Measurements from ENCODE around the gene ENPP1. TPM values are rescaled to one million over a fixed set of nuclear protein-coding genes. Genes with fewer than 3 reads are reported as not detected.

The ENPP1 gene
- total and polyA plus RNA-seq, 2 donors (not counting 3 experiments of a cell fraction or from before 2014, with no cell fraction given): 0.36 to 1.4 TPM

GRCh38 chr6:131937703-131938631 is 130.1 kb downstream of the ENPP1 start:
- peak; percentile 8 for DNase-seq (ENCODE audit: low read depth, low spot score)
- intact Hi-C loops (cut with micrococcal nuclease): no loop called here
- no TSS peak for BruUV-seq (replicated peaks)
- H2AFZ ChIP-seq (ENCODE audit: low read depth, low read length): no peak overlapping the region
- FAIRE-seq: no peak
- no peaks in the 10 kb centered on the region for H4K20me1 ChIP-seq (replicated peaks; ENCODE audit: control insufficient read depth, extremely low read depth, insufficient read depth, low read length)
- CTCF ChIA-PET: interaction anchor here (1.3 to 1.6 kb wide), 2 partner anchors 13 to 342 kb away, joined by 3 to 6 read pairs; no protein-coding TSS in a partner anchor
- H3K79me2 ChIP-seq (ENCODE audit: control insufficient read depth, insufficient read depth, low read length): no peaks in the 10 kb centered on the region
- H3K9me1 ChIP-seq (replicated peaks; ENCODE audit: control insufficient read depth, extremely low read depth, insufficient read depth, low read length): no peaks in the 10 kb centered on the region
- POLR2A ChIA-PET: no interaction called here
- dilution Hi-C loops (cut with MboI; ENCODE audit: extremely low pct_ligation_motif_present, low sequenced_read_pairs): no loop called here
- H3K9ac ChIP-seq (replicated peaks; ENCODE audit: extremely low read depth, insufficient read depth, low read length): no peak overlapping the region
- no peaks in the 10 kb centered on the region for H3K36me3 ChIP-seq (ENCODE audit: control insufficient read depth in 2 of 2, extremely low read depth in 1 of 2, insufficient read depth in 2 of 2, low read length in 2 of 2)
- no peaks in the 10 kb centered on the region for H3K4me1 ChIP-seq (ENCODE audit: control insufficient read depth, extremely low read depth, insufficient read depth, low read length)
- H3K27ac ChIP-seq (ENCODE audit: insufficient read depth, low read depth, low read length): no peak overlapping the region
- no peak overlapping the region for H3K4me3 ChIP-seq (replicated peaks in 1 of 3; ENCODE audit: insufficient read depth in 1 of 3, low read depth in 1 of 3, low read length in 3 of 3)
- no peak overlapping the region for H3K4me2 ChIP-seq (ENCODE audit: insufficient read depth, low read length)
- no peaks in the 10 kb centered on the region for H3K9me3 ChIP-seq (replicated peaks; ENCODE audit: control insufficient read depth, insufficient read depth, low read length)
- no peak for TF ChIP-seq JUN (IDR thresholded peaks at IDR 0.05; ENCODE audit: borderline replicate concordance, insufficient read depth, insufficient read length, low read depth)
- no peak for TF ChIP-seq GATA2 (IDR thresholded peaks at IDR 0.05; ENCODE audit: insufficient read depth, insufficient read length, low read depth, low read length)
- no peak for TF ChIP-seq CTCF (IDR thresholded peaks at IDR 0.05; ENCODE audit: extremely low read depth in 1 of 2, insufficient read depth in 1 of 2, low read depth in 1 of 2, low read length in 2 of 2)
- no peak for TF ChIP-seq EZH2 (IDR thresholded peaks at IDR 0.05; ENCODE audit: borderline replicate concordance, low read depth, low read length, severe bottlenecking)
- TF ChIP-seq FOS (IDR thresholded peaks at IDR 0.05; ENCODE audit: borderline replicate concordance, insufficient read depth, low read length): no peak
- TF ChIP-seq POLR2A (IDR thresholded peaks at IDR 0.05; ENCODE audit: low read depth, low read length): no peak
- TF ChIP-seq POLR2AphosphoS5 (IDR thresholded peaks at IDR 0.05; ENCODE audit: insufficient read depth, low read depth, low read length): no peak
- TF ChIP-seq MYC (IDR thresholded peaks at IDR 0.05; ENCODE audit: low read depth, low read length): no peak
- no peak for TF ChIP-seq MAX (IDR thresholded peaks at IDR 0.05; ENCODE audit: insufficient read depth, insufficient read length)
- no peaks in the 10 kb centered on the region for H3K27me3 ChIP-seq (ENCODE audit: control insufficient read depth in 2 of 2, insufficient read depth in 2 of 2, low read length in 2 of 2)

Small RNAs within 50 kb of the gene (microRNA-seq; reads per million reads assigned to microRNA genes)
- gene MIR548H5 (ENCODE audit: borderline number of aligned reads, borderline replicate concordance): not detected

Small RNAs within 50 kb of the gene (small RNA-seq; reads per million reads assigned to genes)
- gene MIR548H5 (ENCODE audit: insufficient read depth, insufficient read length, low read depth, low replicate concordance) (not detected), gene SELENOKP2 (ENCODE audit: insufficient read depth, insufficient read length, low read depth, low replicate concordance) (not detected)

Other genes with a start within 250 kb of the ENPP1 start
- not detected in 2 replicates for gene ARG1, start 234.8 kb upstream of the ENPP1 start, total RNA-seq
- not detected in 2 replicates for gene ARG1, start 234.8 kb upstream of the ENPP1 start, polyA plus RNA-seq
- 28.5 and 29.5 TPM in 2 replicates for gene MED23, start 179.8 kb upstream of the ENPP1 start, total RNA-seq
- 16.9 and 17.9 TPM in 2 replicates for gene MED23, start 179.8 kb upstream of the ENPP1 start, polyA plus RNA-seq
- not detected in 2 replicates for gene ENPP3, start 170.7 kb upstream of the ENPP1 start, total RNA-seq
- gene ENPP3, start 170.7 kb upstream of the ENPP1 start, polyA plus RNA-seq: not detected in 2 replicates
- gene OR2A4, start 106.6 kb upstream of the ENPP1 start, total RNA-seq: not detected in 2 replicates
- not detected in 2 replicates for gene OR2A4, start 106.6 kb upstream of the ENPP1 start, polyA plus RNA-seq
- not detected in 2 replicates for gene CTAGE9, start 97.0 kb upstream of the ENPP1 start, total RNA-seq
- gene CTAGE9, start 97.0 kb upstream of the ENPP1 start, polyA plus RNA-seq: not detected in 2 replicates
- 2,488 and 2,886 TPM in 2 replicates for gene CCN2, start 143.4 kb downstream of the ENPP1 start, total RNA-seq
- gene CCN2, start 143.4 kb downstream of the ENPP1 start, polyA plus RNA-seq: 1,646 and 1,926 TPM in 2 replicates